ENCODE results near the gene TMEM196.
A peak's percentile ranks its signal among the peaks of the same experiment; 100 is the strongest.

TMEM196 gene

DNA sequence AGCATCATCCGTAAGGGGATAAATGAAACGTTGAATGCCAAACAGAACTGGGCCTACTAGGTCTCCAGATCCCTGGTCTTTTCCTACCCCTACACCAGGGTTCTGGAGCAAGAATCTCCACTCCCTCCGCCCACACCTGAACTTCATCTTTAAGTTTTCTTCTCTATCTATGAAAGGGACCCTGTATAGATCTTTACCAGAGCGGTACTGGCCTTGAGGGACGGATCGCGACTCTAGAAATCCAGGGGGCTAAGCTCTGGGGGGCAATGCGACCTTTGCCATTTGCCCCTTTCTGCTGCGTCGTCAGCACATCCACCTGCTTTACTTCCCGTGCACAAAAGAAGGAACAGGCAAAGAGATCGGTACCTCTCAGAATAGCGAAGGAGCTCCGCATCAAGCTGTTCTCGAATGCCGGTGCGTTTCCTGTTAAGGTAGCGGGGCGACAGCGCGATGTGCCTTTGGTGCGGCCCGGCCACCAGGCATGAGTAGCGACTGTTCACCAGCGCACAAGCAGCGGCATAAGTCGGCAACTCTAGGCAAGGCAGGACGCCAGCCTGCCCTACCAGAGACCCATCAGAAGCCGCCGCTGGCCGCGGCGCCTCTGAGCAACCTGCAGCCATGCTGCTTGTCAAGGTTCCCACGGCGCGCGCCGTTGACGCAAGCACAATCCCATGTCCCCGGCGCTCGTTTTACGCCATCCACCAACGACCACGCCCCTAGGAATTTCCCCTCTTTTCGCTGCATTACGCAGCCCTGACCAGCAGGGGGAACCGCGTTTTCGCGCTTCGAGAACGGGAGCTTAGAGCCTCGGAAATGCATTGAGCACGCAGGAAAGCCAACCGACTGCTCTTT lies 64.8 kb downstream of the TMEM196 start, which contains the start of gene POLR1F:
Gene POLR1F (minus strand): TSS at position 641 of the 852 bp plus-strand sequence. CDS start 21 bp downstream, at position 620.
- Histone ChIP-seq H3K36me3 (ENCODE audit: insufficient read depth) (no peaks in the 10 kb centered on the region), H3K4me2 (peak within 1 kb of the TSS; percentile 92), H3K79me2 (ENCODE audit: insufficient read depth, low read depth) (peaks cover 52% of the 10 kb centered on the region), H3K4me1 (ENCODE audit: low read depth, poor library complexity, severe bottlenecking) (peaks cover 26% of the 10 kb centered on the region), H3K27ac (peak within 1 kb of the TSS; percentile 58), H3K4me3 (IDR thresholded peaks at IDR 0.05; ENCODE audit: insufficient read depth, low read depth, low read length) (peak within 1 kb of the TSS; percentile 83), H3K9ac (peak within 1 kb of the TSS; percentile 81), H2AFZ (ENCODE audit: low read depth) (peak within 1 kb of the TSS; percentile 87), H3K27me3 (ENCODE audit: insufficient read depth, low read depth) (no peaks in the 10 kb centered on the region), H4K20me1 (ENCODE audit: insufficient read depth) (no peaks in the 10 kb centered on the region)
- TF ChIP-seq, protein P1, sequence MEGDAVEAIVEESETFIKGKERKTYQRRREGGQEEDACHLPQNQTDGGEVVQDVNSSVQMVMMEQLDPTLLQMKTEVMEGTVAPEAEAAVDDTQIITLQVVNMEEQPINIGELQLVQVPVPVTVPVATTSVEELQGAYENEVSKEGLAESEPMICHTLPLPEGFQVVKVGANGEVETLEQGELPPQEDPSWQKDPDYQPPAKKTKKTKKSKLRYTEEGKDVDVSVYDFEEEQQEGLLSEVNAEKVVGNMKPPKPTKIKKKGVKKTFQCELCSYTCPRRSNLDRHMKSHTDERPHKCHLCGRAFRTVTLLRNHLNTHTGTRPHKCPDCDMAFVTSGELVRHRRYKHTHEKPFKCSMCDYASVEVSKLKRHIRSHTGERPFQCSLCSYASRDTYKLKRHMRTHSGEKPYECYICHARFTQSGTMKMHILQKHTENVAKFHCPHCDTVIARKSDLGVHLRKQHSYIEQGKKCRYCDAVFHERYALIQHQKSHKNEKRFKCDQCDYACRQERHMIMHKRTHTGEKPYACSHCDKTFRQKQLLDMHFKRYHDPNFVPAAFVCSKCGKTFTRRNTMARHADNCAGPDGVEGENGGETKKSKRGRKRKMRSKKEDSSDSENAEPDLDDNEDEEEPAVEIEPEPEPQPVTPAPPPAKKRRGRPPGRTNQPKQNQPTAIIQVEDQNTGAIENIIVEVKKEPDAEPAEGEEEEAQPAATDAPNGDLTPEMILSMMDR (conservative IDR thresholded peaks at IDR 0.05; ENCODE audit: low read depth, low read length), result peak; percentile 94

- H3K79me2 ChIP-seq (ENCODE audit: insufficient read depth, low read depth), result peaks cover 62% of the 10 kb centered on the region
- no peak overlapping the region; the same call in 1 of the 2 replicates for H3K9ac ChIP-seq
- no peak overlapping the region for H3K27ac ChIP-seq
- TF ChIP-seq, protein P1 (conservative IDR thresholded peaks at IDR 0.05; ENCODE audit: low read depth, low read length), result no peak
- peak overlapping the region; percentile 92 for H3K4me2 ChIP-seq
- H4K20me1 ChIP-seq (ENCODE audit: insufficient read depth), result no peaks in the 10 kb centered on the region
- no peak overlapping the region for H3K4me3 ChIP-seq (IDR thresholded peaks at IDR 0.05; ENCODE audit: insufficient read depth, low read depth, low read length)
- H3K4me1 ChIP-seq (ENCODE audit: low read depth, poor library complexity, severe bottlenecking), result peaks cover 26% of the 10 kb centered on the region
- H3K36me3 ChIP-seq (ENCODE audit: insufficient read depth), result no peaks in the 10 kb centered on the region
- H2AFZ ChIP-seq (ENCODE audit: low read depth), result no peak overlapping the region
- H3K27me3 ChIP-seq (ENCODE audit: insufficient read depth, low read depth), result no peaks in the 10 kb centered on the region
Observed at GRCh38 chr7:19707240-19707639, 66.2 kb downstream of the TMEM196 start.

- no peak overlapping the region for H2AFZ ChIP-seq (ENCODE audit: low read depth)
- peaks cover 62% of the 10 kb centered on the region for H3K79me2 ChIP-seq (ENCODE audit: insufficient read depth, low read depth)
- no peaks in the 10 kb centered on the region for H3K36me3 ChIP-seq (ENCODE audit: insufficient read depth)
- TF ChIP-seq, protein P1 (conservative IDR thresholded peaks at IDR 0.05; ENCODE audit: low read depth, low read length), result no peak
- no peaks in the 10 kb centered on the region for H3K27me3 ChIP-seq (ENCODE audit: insufficient read depth, low read depth)
- H4K20me1 ChIP-seq (ENCODE audit: insufficient read depth), result no peaks in the 10 kb centered on the region
- peaks cover 26% of the 10 kb centered on the region for H3K4me1 ChIP-seq (ENCODE audit: low read depth, poor library complexity, severe bottlenecking)
- H3K4me2 ChIP-seq, result no peak overlapping the region
- H3K9ac ChIP-seq, result no peak overlapping the region
- H3K4me3 ChIP-seq (IDR thresholded peaks at IDR 0.05; ENCODE audit: insufficient read depth, low read depth, low read length), result no peak overlapping the region
- no peak overlapping the region for H3K27ac ChIP-seq
Observed at GRCh38 chr7:19705663-19706062, 67.8 kb downstream of the TMEM196 start.

GRCh38 chr7:19701471-19701870 lies 71.9 kb downstream of the TMEM196 start:
- peaks cover 3% of the 10 kb centered on the region for H3K4me1 ChIP-seq (ENCODE audit: low read depth, poor library complexity, severe bottlenecking)
- no peak overlapping the region for H3K4me3 ChIP-seq (IDR thresholded peaks at IDR 0.05; ENCODE audit: insufficient read depth, low read depth, low read length)
- H3K9ac ChIP-seq, result no peak overlapping the region
- no peaks in the 10 kb centered on the region for H3K27me3 ChIP-seq (ENCODE audit: insufficient read depth, low read depth)
- peaks cover 39% of the 10 kb centered on the region for H3K79me2 ChIP-seq (ENCODE audit: insufficient read depth, low read depth)
- peaks cover 5% of the 10 kb centered on the region; the same call in 1 of the 2 replicates for H3K36me3 ChIP-seq (ENCODE audit: insufficient read depth)
- H3K27ac ChIP-seq, result no peak overlapping the region
- TF ChIP-seq, protein P1 (conservative IDR thresholded peaks at IDR 0.05; ENCODE audit: low read depth, low read length), result no peak
- H4K20me1 ChIP-seq (ENCODE audit: insufficient read depth), result no peaks in the 10 kb centered on the region
- H2AFZ ChIP-seq (ENCODE audit: low read depth), result no peak overlapping the region
- no peak overlapping the region for H3K4me2 ChIP-seq

All from KMS-11 (cell line).